ENCODE measurements around the gene FXYD2. TPM values are rescaled to one million over a fixed set of nuclear protein-coding genes. Genes with fewer than 3 reads are reported as not detected.

The FXYD2 gene
- total and polyA plus RNA-seq, 2 of the 4 experiments (the other 2 are of a cell fraction), result 0.09 TPM; not detected in 1

DNA sequence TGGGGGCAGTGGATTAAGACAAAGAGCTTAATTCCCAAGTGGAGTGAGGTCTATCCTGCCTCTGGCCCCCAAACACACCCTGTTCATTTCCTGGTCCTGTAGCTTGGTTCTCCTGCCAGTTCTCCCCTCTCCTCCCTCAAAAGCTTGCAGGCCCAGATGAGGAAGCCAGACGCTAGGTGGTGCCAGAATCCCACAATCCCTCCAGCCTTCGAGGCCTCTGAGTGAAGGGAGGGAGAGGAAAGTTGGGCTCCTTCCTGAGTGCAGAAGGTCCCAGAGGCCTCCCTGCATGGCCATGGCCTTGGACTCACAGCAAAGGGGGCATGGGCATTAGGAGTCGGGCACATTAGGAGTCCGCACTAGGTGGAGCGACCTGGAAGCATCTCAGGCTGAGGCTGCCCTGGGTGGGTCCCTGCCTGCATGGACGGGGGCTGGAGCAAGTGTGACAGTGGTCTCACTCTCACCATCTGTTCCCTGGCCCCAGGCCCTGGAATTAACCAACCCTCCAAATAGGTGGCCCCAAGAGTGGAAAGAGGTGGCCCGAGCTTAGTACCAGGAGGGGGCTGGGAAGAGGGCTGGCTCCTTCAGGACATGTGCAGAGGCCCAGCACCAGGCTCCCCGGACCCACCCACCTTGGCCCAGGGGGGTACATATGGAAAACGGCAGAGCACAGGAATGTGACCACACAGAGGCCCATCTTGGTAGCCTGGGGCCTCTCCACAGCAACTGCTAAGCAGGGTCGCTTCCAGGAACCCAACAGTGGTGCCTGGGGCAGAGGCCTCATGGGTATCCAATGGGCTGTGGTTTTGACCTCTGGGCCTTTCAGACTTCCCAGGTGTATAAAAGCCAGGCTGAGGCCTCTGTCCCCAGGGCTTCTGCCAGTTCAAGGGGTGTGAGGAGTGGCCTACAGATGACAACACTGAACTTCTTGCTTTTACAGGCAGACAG, 5.2 kb downstream of the FXYD2 start:
- Histone ChIP-seq H3K27ac (ENCODE audit: insufficient read depth, low read length) (no peak overlapping the region), H3K27me3 (ENCODE audit: control insufficient read depth, insufficient read depth, low read length) (no peaks in the 10 kb centered on the region; the same call in 1 of the 2 replicates), H3K56ac (ENCODE audit: extremely low read depth, insufficient read depth, low read length) (no peak overlapping the region), H3K9me3 (ENCODE audit: control insufficient read depth, insufficient read depth, low read length) (no peaks in the 10 kb centered on the region), H3K36me3 (ENCODE audit: control insufficient read depth, insufficient read depth, low read length) (no peaks in the 10 kb centered on the region), H3K23ac (ENCODE audit: low read depth, low read length) (no peak overlapping the region), H3K4ac (ENCODE audit: low read depth, low read length) (no peak overlapping the region), H4K20me1 (ENCODE audit: insufficient read depth, low read length) (no peaks in the 10 kb centered on the region), H3K4me2 (ENCODE audit: low read depth, low read length) (no peak overlapping the region), H3K9ac (ENCODE audit: low read depth, low read length) (no peak overlapping the region), H3K4me1 (ENCODE audit: control insufficient read depth, insufficient read depth, low read length) (peaks cover 5% of the 10 kb centered on the region; the same call in 1 of the 2 replicates), H4K5ac (ENCODE audit: low read depth, low read length) (no peak overlapping the region), H2BK5ac (ENCODE audit: low read depth, low read length, poor library complexity, severe bottlenecking) (no peak overlapping the region), H4K8ac (ENCODE audit: low read depth in 2 of 2, low read length in 2 of 2) (no peak overlapping the region), H2AK9ac (replicated peaks; ENCODE audit: low read depth, low read length, poor library complexity) (no peak overlapping the region), H3K9me1 (ENCODE audit: insufficient read depth, low read length) (no peaks in the 10 kb centered on the region), H3K18ac (ENCODE audit: low read depth, low read length) (no peak overlapping the region), H2AK5ac (ENCODE audit: low read depth, low read length) (no peak overlapping the region; the same call in 1 of the 2 replicates), H3K4me3 (ENCODE audit: insufficient read depth, low read depth, low read length) (no peak overlapping the region), H4K91ac (ENCODE audit: insufficient read depth, low read depth, low read length) (no peak overlapping the region), H2BK20ac (ENCODE audit: low read depth, low read length) (no peak overlapping the region), H2BK120ac (ENCODE audit: low read depth, low read length) (no peak overlapping the region), H2BK15ac (ENCODE audit: low read depth, low read length) (no peak overlapping the region), H2AFZ (replicated peaks; ENCODE audit: low read length, poor library complexity) (peak overlapping the region; percentile 13), H3K14ac (replicated peaks; ENCODE audit: low read depth, low read length) (no peak overlapping the region), H3K79me1 (ENCODE audit: low read depth in 1 of 2, low read length in 2 of 2) (no peaks in the 10 kb centered on the region)
- intact Hi-C loops (cut with micrococcal nuclease) (loop anchor here (1.0 kb wide), 2 partner anchors 128 to 234 kb away; no protein-coding TSS in a partner anchor), dilution Hi-C loops (cut with HindIII; ENCODE audit: low sequenced_read_pairs, unreplicated experiment) (no loop called here), in situ Hi-C loops (cut with MboI; ENCODE audit: low sequenced_read_pairs) (no loop called here)
- TF ChIP-seq, protein P1, sequence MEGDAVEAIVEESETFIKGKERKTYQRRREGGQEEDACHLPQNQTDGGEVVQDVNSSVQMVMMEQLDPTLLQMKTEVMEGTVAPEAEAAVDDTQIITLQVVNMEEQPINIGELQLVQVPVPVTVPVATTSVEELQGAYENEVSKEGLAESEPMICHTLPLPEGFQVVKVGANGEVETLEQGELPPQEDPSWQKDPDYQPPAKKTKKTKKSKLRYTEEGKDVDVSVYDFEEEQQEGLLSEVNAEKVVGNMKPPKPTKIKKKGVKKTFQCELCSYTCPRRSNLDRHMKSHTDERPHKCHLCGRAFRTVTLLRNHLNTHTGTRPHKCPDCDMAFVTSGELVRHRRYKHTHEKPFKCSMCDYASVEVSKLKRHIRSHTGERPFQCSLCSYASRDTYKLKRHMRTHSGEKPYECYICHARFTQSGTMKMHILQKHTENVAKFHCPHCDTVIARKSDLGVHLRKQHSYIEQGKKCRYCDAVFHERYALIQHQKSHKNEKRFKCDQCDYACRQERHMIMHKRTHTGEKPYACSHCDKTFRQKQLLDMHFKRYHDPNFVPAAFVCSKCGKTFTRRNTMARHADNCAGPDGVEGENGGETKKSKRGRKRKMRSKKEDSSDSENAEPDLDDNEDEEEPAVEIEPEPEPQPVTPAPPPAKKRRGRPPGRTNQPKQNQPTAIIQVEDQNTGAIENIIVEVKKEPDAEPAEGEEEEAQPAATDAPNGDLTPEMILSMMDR (conservative IDR thresholded peaks at IDR 0.05; ENCODE audit: low read depth, low read length), result peak; percentile 66
- TF ChIP-seq SMC3 (IDR thresholded peaks at IDR 0.05; ENCODE audit: low read depth, low read length) (peak; percentile 46), RAD21 (IDR thresholded peaks at IDR 0.05; ENCODE audit: low read length) (peak; percentile 71), BHLHE40 (IDR thresholded peaks at IDR 0.05; ENCODE audit: low read depth, low read length) (no peak)
- TF ChIP-seq, protein P2, sequence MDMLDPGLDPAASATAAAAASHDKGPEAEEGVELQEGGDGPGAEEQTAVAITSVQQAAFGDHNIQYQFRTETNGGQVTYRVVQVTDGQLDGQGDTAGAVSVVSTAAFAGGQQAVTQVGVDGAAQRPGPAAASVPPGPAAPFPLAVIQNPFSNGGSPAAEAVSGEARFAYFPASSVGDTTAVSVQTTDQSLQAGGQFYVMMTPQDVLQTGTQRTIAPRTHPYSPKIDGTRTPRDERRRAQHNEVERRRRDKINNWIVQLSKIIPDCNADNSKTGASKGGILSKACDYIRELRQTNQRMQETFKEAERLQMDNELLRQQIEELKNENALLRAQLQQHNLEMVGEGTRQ (IDR thresholded peaks at IDR 0.05; ENCODE audit: low read depth, low read length), result no peak
- CTCF ChIA-PET, result interaction anchor here (0.6 to 1.8 kb wide), 8 partner anchors 11 to 1186 kb away, joined by 3 to 12 read pairs (median 4); no protein-coding TSS in a partner anchor
- POLR2A ChIA-PET (ENCODE audit: unreplicated experiment), result no interaction called here
- WGBS, 2 experiments (ENCODE audit: extremely low coverage in 2 of 2, insufficient read length in 1 of 2), result 0% methylated on average over 1 of the region's 10 CpGs; no CpG with 5 or more reads in 1 of the 2 experiments
- ATAC-seq (ENCODE audit: low read depth) (peak; percentile 65), DNase-seq (peak; percentile 63)
- BruUV-seq (replicated peaks), result no TSS peak

Measured in IMR-90 (cell line).